HG03575 (cell line): ENCODE data around the gene BBX.

Experiments
- ATAC-seq: cut with Tn5 transposase; IDR thresholded peaks from one replicate; pipeline ENCODE4 v1.9.1; 2021; ENCODE audit not compliant: unreplicated experiment, insufficient number of reproducible peaks, low FRiP score; ENCODE audit errors: extremely low read depth

BBX gene

DNA sequence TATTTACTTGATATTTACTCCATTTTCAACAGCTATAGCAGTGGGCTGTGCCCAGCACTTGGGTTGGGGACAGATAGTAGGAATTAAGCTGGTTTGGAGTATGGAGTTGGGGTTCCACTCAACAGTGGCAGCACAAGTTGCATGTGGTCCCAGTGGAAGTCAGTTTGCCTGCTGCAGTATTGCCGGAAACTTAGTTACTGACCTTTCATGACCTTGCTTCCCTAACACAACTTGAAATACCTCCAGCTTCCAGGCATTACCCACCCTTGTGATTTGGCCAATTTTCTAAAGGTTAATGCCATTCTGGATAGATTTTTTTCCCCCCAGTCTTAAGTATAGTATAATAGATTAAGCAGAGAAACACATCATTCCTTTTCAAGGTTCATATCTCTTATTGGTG, 68.0 kb downstream of the BBX start:
- ATAC-seq, result no peak

DNA sequence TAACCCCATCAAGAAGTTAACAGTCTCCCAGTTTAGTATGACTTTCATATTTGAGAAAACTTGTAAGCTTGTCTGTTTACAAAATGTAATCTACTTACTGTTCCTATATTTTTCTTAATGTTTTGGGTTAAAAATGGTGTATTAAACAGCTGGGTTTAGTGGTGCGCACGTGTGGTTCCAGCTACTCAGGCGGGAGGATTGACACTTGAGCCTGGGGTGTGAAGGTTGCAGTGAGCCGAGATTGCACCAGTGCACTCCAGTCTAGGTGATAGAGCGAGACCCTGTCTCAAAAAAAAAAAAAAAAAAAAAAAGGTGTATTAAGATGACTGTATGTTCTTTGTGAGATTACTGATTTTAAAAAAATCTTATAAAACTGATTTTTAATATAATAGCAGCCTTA, 69.3 kb downstream of the BBX start:
- no peak for ATAC-seq

DNA sequence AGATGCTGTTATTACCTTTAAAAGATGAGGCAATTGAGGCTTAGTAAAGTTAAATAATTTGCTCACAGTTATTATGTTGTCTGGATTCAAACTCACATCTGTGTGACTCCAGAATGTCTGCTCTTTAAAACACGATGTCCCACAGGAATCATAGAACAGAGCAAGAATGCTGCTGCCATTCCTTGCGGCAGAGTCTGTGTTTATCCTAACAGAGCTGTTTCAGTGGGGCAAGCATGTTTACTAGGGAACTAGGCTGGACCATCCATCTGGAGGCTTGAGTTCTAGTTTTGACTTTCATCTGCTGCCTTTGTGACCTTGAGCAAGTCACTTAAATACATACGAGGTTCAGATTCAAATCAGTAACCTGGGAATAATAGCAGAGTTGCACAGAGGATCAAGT, 72.1 kb downstream of the BBX start:
- no peak for ATAC-seq

DNA sequence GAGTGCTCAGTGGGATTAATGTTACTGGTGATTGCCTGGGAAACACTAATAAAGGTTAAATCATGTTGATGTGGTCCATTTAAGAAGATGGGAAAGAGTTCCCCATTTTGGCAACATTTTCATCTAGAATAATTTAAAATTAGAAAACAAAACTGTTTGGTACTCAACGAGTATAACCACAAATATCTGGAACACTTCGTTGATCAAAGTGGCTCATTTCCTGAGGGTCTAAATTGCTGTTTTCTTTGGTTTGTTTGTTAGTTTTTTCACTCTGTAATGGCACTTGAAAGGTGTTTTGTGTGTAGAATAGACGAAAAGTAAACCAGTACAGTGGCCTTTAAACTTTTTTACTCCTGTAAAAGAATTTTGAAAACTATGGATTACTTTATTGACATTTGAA, 73.9 kb downstream of the BBX start:
- ATAC-seq, result no peak

DNA sequence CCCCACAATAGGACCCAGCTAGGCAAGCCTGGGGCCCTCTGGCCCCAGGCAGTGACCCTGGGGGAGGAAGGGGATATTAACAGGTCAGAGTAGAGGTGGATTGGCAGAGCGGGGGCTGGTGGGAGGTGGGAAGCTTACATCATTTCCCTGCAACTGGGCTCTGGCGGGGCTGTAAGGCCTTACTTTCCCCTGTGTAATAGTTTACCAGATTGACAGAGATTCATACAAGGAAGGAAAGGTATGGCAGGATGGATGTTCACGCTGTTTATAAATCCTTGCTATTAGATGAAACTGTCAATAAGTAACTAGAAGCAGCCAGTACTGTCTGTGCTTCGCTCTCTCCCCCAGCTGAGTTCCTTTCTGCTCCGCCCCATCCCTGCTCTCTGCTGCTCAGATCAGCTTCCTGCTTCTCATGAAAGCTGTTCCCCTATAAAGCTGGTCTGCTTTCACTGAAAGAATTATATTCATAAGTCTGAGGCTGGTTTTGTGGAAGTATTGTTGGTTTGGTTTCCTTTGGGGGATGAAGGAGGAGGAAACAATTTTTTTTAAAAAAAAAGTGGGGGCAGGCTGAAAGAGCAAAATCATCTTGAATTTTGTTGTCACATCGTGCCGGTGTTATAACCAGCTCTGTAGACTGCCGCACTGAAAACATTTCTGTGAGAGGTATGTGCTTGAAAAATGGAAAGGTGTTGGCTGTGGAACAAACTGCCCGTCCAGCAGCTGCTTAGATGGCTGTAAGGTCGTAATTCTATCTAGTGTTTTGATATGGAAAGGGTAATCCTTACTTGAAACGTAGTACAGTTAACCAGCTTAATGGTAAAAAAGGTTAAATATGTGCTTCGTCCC, 76.4 kb downstream of the BBX start:
- ATAC-seq, result peak; percentile 86

DNA sequence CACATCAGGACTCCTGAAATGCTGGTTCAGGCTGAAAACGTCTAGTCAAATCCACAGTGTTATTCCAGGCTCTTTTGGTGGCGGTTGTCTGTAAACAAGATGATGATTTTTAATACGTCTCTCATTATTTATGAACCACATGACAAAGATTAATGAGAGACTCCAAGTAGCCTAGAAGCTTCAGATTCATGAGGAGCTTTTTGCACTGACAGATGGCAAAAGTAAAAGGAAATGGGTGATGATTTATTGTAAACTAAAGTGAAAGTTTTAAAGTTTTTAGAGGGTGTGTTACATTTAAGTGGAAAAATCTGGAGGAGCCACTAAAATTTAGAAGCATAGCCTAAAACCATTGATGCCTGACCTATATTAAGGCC, 77.0 kb downstream of the BBX start:
- ATAC-seq, result no peak

DNA sequence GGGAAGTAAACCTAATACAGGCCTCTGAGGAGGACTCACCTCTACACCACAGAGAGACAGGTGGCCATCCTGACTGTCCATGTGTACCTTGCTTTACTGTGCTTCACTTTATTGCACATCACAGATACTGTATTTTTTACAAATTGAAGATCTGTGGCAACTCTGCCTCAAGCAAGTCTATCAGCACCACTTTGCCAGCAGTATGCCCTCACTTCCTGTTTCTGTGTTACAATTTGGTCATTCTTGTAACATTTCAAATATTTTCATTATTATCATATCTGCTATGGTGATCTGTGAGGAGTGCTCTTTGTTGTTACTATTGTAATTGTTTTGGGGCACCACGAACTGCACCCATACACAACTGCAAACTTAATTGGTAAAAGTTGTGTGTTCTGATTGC, 78.0 kb downstream of the BBX start:
- no peak for ATAC-seq

DNA sequence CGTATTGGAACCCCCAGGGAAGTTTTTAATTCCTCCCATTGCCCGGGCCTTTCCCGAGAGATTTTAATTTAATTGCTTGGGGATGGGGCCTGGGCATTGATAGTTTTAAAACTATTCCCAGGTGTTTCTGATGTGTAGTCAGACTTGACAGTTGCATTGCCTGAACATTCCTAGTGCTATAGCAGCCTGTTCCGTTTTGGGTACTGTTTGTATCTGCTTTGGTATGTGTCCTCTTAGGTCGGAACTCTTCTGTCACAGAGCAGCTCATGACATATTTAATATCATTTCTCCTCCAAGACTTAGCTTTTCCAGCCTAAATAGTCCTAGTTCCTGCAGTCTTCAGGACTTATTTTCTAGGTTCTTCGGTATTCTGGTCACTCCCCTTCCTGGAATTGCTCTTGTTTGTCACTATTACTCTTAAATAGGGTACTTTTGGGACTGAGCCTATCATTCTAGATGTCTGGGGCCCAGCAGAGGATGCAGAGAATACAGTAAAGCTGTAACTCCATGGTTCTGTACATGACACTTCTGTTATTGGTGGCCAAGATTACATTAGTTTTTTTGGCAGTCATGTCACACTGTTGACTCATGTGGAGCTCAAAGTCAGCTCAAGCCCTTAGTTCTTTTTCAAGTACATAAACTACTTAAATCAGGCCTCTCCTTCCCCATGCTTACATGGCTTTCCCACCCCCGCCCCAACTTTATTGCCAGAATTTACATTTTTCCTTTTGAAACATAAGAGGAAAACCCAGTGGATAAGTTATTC, 81.5 kb downstream of the BBX start:
- ATAC-seq, result no peak

DNA sequence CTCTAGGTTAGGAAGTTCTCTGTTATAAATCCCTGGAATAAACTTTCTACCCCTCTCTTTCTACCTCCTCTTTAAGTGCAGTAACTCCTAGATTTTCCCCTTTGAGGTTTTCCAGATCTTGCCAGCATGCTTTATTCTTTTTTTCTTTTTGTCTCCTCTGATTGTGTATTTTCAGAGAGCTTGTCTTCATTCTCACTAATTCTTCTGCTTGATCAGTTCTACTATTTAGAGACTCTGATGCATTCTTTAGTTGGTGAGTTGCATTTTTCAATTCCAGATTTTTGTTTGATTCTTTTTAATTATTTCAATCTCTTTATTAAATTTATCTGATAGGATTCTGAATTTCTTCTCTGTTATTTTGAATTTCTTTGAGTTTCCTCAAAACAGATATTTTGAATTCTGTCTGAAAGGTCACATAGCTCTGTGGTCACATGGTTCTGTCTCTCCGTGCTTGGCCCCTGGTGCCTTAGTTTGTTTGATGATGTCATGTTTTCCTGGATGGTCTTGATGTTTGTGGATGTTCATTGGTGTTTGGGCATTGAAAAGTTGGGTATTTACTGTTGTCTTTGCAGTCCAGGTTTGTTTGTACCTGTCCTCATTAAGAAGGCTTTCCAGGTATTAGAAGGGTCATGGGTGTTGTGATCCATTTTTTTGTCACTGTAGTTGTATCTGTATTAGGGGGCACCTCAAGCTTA, 89.2 kb downstream of the BBX start:
- ATAC-seq, result no peak

DNA sequence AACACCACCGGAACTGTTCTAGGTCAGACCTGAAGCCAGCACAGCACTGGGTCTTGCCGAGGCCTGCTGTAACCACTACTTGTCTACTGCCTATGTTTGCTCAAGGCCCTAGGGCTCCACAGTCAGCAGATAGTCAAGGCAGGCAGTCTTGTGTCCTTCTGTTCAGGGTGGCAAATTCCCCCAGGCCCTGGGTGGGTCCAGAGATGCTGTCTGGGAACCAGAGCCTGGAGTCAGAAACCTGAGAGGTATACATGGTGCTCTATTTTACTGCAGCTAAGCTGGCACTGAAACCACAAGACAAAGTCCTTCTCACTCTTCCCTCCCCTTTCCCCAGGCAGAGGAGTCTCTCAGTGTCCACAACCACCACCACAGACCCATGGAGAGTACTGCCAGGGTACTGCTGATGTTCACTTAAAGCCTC, 89.9 kb downstream of the BBX start:
- no peak for ATAC-seq

DNA sequence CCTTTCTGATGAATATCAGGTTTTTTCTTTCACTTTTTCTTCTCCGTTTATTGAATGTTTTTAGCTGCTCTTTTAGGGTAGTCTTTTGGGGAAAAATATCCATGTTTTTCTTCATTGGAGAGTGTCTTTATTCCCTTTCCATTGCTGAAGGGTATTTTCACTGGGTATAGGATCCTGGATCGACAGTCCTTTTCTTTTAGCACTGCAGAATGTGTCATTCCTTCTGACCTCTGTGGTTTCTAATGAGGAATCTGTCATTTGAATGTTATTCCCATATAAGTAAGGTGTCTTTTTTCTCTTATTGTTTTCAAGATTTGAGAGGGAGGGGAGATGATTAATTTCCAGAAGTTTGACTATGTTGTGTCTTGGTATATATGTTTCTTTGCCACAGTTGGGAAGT, 96.8 kb downstream of the BBX start:
- ATAC-seq, result no peak

DNA sequence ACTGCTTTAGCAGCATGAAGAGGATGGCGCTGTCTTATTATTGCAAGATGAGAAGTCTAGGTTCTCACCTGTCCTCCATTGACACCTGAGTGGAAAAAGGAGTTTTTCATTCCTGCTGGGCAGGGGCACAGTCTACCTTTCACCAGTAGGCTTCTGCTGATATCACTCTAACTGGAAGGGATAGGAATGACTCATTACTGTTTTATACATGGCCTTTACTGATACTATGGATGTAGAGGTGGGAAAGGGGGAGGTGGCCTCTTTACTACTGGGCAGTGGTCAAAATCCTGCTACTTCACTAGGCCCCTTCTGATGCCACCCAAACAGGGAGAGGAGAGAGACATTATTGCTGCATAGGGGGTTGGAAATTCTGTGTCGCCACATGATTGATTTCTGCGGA, 97.8 kb downstream of the BBX start:
- no peak for ATAC-seq

DNA sequence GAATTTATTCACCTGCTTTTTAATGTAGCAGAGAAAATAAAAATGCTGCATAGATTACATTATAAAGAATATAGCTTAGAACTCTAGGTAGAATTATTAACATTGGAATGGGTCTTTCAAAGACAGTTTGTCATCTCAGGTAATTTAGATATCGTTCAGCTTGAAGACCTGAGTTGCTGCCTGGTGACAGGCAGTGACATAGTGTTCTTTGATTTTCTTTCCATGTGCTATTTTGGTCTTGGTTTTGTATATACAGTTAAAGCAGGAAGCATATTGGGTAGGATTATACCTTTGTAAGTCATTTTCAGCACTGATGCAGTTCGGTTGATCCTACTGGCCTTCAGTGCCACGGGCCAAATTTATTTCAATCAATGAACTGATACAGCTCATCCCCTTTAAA, 98.7 kb downstream of the BBX start:
- ATAC-seq, result no peak

DNA sequence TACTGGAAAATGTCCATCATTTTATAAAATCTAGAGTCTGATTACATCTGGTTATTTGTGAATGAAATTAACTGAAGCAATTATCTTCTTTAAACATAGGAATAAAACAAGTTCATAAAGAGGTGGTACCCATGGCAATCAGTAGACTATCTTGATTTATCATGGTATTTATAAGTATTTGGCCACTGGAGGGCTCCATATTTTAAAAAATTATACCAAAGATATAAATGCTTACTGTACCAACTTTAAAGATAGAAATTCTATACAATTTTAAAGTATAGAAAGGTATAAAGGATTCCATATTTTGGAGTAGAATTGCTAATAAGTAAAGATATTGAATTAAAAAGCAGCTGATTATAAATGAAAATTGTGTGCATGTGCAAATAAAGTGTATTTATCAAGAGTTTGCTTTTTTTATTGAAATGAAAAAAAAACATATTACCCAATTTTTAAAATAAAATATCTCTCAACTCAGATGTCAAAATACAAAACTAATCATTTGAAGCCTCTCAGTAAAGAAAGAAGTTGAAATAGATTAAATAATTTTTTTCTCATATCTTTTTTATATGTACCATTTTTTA, 105.3 kb downstream of the BBX start:
- ATAC-seq, result no peak

DNA sequence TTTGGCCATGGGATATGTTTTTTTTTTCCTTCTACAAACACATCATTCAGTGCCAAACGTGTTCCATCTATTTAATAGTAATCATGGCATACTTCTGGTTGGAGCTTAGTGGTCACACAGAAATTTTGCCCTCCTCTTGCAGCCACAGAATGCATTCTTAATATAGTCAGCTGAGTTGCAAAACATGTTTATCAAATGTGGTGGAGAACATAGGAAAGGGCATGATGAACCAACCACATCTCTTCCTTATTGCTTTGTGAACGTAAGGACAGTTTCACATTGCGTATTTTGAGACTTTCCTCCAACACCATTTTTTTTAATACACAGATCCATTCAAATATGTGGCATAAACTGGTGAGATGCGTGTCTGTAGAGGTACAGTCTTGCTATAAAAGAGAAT, 106.8 kb downstream of the BBX start:
- no peak for ATAC-seq

DNA sequence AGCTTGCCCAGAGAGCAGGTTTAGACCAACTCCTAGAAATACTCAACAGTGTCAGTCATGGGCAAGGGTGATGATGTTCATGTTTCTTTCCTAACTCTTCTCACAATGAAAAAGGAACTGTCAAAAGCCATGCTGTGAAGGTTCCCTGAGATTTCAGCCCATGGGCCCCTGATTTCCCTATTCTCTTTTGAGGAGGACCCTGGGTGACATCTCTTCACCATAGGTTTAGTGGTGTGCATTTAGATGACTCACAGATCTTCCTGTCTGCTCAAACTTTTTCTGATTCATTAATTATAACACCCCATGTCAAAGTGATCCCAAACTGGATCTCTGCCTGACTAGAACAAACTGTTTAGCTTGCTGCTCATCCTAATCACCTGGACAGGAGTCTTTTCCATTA, 108.0 kb downstream of the BBX start:
- no peak for ATAC-seq

DNA sequence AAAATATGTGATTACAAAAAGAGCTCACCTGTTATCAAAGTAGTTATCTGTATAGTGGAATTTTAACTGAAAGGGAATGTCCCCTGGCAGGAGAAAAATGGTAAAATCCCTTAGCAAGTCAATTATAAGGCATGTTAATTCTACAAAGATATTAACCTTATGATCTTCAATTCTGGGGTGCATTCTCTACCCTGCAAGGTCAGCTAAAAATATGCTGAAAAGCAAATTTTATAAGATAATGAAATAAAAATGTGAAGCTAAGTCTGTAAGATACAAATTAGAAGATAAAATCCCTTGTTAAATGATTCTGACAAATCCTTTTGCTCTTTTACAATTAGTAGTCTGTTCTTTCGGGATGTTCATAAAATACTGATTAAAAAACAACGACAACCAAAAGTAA, 109.8 kb downstream of the BBX start:
- no peak for ATAC-seq

DNA sequence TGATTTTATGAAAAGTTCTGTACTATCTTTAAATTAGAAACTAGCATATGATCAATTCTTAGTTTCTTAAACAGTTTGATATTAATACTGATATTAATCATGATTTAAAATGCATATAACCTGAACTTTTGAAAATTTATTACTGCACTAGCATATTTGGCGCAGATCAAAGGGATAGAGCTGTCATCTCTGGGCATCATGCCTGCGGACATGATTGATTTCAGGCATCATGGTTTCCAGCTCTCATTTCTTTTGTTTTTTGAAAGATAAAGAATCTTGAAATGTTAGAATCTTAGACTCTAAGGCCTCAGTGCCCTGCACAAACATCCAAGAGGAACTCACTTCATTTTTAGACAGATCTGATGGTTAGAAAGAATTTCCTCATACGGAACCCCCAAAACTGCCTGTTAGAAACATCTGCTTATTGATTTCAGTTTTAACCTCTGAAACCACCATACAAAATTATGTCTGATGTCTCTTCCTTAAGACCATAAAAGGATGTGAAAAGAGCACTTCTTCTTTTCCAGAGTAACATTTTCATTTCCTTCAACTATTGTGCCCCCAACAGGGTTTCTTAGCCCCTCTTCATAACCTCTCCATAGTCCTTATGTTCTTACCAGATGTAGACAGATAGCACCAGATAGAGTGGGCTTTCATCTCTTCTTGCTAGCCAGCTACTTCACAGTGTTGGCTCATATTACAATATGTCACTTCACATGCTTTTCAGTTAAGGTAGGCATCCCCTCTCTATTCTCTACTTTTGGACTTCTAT, 110.8 kb downstream of the BBX start:
- peak; percentile 66 for ATAC-seq

DNA sequence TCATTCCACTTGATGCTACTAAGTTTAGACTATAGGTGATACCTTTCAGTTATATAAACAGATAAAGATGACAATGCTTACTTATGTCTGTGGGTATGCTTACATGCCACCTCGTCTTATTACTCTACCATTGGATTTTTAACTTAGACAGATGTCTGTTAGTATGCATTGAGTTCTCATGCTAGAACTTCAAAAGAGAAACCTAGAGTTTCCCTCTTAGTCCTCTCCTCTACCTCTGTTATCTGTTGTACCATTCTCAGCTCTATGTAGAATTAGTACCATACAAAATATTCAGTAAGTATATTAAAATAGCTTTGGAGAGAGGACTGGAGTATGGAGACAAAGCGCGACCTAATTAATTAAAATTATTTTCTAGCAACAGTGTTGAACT, 111.3 kb downstream of the BBX start:
- peak; percentile 18 for ATAC-seq
